K562 (cell line): ENCODE results near the gene RSPO1.

Experiments used
- JUND ChIP-seq, 2 experiments: IDR thresholded peaks; 2 replicates in 1 of 2; 3 replicates in 1 of 2; pipeline ENCODE4 v1.6.1; 2011; ENCODE audit warnings: borderline replicate concordance in 2 of 2, low read depth in 2 of 2, low read length in 2 of 2, improper control_type of control experiment in 1 of 2, missing biosample characterization in 1 of 2, missing genetic modification characterization in 1 of 2, missing genetic modification reagents in 1 of 2
- ZFP30 ChIP-seq: fragments of 250-450 bp; sonication (Bioruptor Pico); IDR thresholded peaks from 2 replicates; pipeline ENCODE4 v1.8.0; 2022; ENCODE audit warnings: moderate library complexity, mild to moderate bottlenecking, inconsistent platforms, borderline replicate concordance

GRCh38 chr1:37670133-37670532, 35.4 kb upstream of the RSPO1 start:
- TF ChIP-seq ZFP30 (CRISPR knock-in tag) (no peak), JUND (IDR thresholded peaks at IDR 0.05; ENCODE audit: borderline replicate concordance, low read depth, low read length) (no peak), JUND (tag; IDR thresholded peaks at IDR 0.05; ENCODE audit: borderline replicate concordance, low read depth, low read length) (no peak)
